Fibroblast of mammary gland (primary cell): ENCODE measurements around the gene DCLK1.

Experiments used
- DNase-seq: peaks from one replicate; pipeline ENCODE4 v3.0.0-alpha.2; 2010; ENCODE audit warnings: low read depth
- H3K4me3 ChIP-seq: 2 replicates; pipeline ENCODE4 v1.5.1; 2011; ENCODE audit warnings: low read depth, mild to moderate bottlenecking, low read length, moderate library complexity; ENCODE audit not compliant: control insufficient read depth
- TF ChIP-seq, protein P1 (sequence below): conservative IDR thresholded peaks from 2 replicates; pipeline ENCODE4 v1.5.1; 2011; ENCODE audit warnings: low read depth, low read length, inconsistent platforms; ENCODE audit not compliant: control insufficient read depth, insufficient read depth

Gene DCLK1

DNA sequence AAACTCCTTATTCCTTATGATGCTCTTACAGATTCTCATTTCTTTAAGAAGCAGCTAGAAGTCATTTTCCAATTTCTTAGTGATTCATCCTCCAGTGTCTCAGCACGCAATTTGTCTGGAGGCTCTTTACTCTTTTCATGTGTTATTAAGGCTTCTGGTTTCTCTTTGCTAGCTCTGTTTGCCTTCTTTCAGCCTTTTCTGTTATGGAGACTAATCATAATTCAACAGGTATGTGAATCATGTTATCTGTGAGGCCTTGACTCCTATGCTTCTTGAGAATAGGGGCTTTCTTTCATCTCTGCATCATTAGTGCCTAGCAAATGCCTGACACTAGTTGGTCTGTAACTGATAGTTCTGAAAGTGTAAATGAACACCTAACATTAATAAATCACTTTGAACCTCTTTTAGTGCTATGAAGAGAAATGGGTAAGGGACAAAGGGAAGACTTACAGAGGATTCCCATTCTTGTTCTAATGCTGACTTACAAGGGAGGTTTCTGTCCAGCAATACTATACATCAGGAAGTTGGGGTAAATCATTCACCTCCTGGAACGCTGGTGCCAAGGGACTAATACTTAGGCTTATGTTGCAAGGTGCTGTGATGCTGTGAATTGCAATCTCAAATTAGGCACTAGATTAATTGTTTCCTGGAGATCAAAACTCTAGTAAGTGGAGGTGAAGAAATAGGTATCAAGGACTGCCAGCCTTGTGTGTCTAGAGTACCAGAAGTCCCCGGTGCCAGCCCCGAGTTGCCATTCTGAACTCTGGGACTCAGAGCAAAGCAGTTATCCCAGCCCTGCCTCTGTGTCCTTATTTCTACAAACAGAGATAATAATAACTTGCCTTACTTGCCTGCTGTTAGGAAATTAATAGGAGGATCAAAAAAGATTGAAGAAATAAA is 265.6 kb downstream of the DCLK1 start:
- H3K4me3 ChIP-seq: no peak overlapping the region
- TF ChIP-seq, protein P1, sequence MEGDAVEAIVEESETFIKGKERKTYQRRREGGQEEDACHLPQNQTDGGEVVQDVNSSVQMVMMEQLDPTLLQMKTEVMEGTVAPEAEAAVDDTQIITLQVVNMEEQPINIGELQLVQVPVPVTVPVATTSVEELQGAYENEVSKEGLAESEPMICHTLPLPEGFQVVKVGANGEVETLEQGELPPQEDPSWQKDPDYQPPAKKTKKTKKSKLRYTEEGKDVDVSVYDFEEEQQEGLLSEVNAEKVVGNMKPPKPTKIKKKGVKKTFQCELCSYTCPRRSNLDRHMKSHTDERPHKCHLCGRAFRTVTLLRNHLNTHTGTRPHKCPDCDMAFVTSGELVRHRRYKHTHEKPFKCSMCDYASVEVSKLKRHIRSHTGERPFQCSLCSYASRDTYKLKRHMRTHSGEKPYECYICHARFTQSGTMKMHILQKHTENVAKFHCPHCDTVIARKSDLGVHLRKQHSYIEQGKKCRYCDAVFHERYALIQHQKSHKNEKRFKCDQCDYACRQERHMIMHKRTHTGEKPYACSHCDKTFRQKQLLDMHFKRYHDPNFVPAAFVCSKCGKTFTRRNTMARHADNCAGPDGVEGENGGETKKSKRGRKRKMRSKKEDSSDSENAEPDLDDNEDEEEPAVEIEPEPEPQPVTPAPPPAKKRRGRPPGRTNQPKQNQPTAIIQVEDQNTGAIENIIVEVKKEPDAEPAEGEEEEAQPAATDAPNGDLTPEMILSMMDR: no peak
- no peak for DNase-seq

DNA sequence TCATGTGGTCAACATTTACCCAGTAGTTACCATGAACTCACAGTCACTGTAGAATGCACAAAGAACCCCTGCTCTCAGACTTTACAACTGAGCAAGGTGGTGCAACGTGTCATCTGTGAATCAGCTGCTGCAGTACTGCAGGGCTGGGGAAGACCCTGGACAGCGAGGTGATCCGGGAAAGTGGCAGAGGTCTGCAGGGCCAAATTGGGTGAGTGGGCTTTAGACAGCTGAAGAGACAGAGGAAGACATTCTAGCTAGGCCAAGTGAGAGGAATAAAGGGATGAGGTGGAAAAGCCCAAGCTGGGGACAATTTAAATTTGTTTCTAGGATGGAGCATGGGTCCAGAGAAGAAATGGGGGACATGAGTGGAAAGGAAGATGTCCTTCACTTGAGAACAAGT is 270.5 kb downstream of the DCLK1 start:
- no peak for DNase-seq
- no peak overlapping the region for H3K4me3 ChIP-seq
- TF ChIP-seq, protein P1: no peak

DNA sequence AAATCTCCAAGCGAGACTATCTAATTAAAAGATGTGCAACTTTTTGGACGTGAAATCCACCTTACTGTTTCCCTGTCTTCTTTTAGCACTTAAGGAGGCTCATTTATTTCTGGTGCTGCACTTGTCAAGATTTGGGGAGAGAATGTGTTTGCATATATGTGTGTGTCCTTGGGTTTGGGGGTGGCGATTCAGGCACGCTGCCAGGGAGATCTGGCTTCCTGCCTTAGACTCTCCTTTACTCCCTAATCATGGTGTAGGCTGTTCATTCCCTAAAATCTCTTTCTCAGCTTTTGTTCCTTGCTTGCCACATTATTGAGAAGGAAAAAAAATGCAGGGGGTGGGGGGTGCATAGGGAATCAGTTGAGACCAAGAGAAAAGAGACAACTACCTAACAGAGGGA is 271.2 kb downstream of the DCLK1 start:
- no peak overlapping the region for H3K4me3 ChIP-seq
- TF ChIP-seq, protein P1: no peak
- DNase-seq: no peak

DNA sequence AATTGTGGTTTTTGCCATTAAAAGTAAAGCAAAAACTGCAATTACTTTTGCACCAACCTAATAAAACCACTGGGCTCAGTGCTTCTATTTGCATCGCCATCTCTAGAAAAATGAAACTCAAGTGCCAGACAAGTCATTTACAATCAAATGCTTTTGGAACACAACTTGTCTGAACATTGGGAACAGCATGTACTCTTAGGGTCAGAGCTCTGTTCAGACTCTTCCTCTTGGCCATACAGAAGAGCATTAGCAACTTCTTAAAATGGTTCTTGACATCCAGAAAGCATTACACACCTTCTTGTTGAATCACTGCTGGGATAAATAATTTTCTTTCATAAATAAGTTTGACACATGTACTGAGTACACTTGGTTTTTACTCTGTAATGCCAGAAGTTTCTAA is 272.5 kb downstream of the DCLK1 start:
- no peak overlapping the region for H3K4me3 ChIP-seq
- TF ChIP-seq, protein P1: no peak
- peak; percentile 66 for DNase-seq

DNA sequence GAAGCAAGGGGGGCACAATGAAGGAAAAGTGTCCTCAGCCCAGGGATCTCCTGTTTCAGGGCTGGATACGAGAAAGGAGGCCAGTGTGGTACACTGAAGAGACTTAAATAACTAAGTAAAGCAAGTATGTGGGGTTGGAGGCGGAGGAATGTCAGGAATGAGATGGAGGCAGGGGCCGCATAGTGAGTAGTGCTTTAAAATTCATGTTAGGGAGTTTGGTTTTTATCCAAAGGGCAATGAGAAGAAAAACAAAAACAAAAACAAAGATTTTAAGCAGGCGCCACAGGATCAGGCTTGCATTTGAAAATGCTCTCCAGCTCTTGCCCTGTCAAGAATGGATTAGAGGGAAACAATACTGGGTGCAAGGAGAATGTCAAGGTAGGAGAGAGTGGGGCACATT is 273.4 kb downstream of the DCLK1 start:
- H3K4me3 ChIP-seq: no peak overlapping the region
- no peak for DNase-seq
- TF ChIP-seq, protein P1: no peak

DNA sequence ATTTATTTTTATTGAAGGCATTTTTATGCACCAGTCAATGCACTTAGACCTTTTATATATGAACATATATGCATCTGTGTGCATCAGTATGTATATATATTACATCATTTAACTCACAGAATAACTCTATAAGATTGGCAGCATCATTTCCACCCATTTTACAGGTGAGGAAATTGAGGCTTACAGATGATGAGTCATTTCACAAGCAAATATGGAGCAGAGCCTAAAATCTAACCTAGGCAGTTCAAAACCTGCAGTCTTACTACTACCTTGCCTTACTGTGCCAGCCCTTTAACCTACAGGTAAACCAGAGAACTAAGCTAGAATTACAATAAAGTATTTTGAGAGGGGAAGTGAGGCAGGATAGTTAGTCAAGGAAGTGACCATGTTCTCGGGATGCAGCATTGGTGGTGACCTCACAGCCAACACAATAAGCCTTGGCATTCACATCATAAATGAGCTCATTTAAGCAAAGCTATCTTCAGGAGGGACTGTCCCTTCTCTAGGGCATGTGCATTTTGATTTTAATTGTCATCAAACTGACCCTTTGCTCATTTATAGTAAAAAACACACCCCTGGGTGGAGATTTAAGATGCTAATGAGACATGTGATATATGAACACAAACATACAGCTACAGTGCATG is 274.3 kb downstream of the DCLK1 start:
- TF ChIP-seq, protein P1: no peak

More for the DNA sequence above, 274.3 kb downstream of the DCLK1 start:
- no peak overlapping the region for H3K4me3 ChIP-seq
- no peak for DNase-seq
